GM23338 (cell line): ENCODE data around the gene RND3.

Experiments used
- CTCF ChIP-seq, 2 experiments: fragments of 200-600 bp in 1 of 2; sonication (generic) in 1 of 2; conservative IDR thresholded peaks; 2 replicates each; pipeline versions ENCODE4 v1.5.1 to v1.6.1; 2016 to 2017; ENCODE audit warnings: antibody characterized with exemption in 2 of 2, low read depth in 2 of 2, mild to moderate bottlenecking in 2 of 2, moderate library complexity in 1 of 2
- REST ChIP-seq: IDR thresholded peaks from one replicate; pipeline ENCODE4 v1.6.1; 2018; ENCODE audit warnings: antibody characterized with exemption; ENCODE audit not compliant: unreplicated experiment

GRCh38 chr2:150432312-150432625 is 55.2 kb downstream of the RND3 start:
- TF ChIP-seq CTCF (conservative IDR thresholded peaks at IDR 0.05; ENCODE audit: low read depth in 2 of 2) (no peak), REST (no peak)
